Effector memory CD4-positive, alpha-beta T cell (primary cell): ENCODE measurements around the gene MMP15.
"Not testable (repeated sequence)": the region's sequence is repeated elsewhere in the genome, so short reads cannot be mapped to it uniquely, and the experiment has no call there.

Experiments used
- DNase-seq, 3 donors: peaks; one replicate each; pipeline ENCODE4 v3.0.0-alpha.2; 2020
- H3K27ac ChIP-seq: 2 replicates; pipeline ENCODE4 v1.7.0; 2013; ENCODE audit warnings: mild to moderate bottlenecking, low read length, moderate library complexity; ENCODE audit not compliant: insufficient read depth, poor library complexity, severe bottlenecking
- H3K27me3 ChIP-seq: replicated peaks from 2 replicates; pipeline ENCODE4 v1.7.0; 2013; ENCODE audit warnings: mild to moderate bottlenecking, low read length; ENCODE audit not compliant: insufficient read depth, control insufficient read depth, poor library complexity, severe bottlenecking
- H3K36me3 ChIP-seq: 2 replicates; pipeline ENCODE4 v1.7.0; 2013; ENCODE audit warnings: mild to moderate bottlenecking, low read length, moderate library complexity; ENCODE audit not compliant: control insufficient read depth, insufficient read depth
- H3K4me1 ChIP-seq: 2 replicates; pipeline ENCODE4 v1.7.0; 2013; ENCODE audit warnings: low read length, mild to moderate bottlenecking; ENCODE audit not compliant: control insufficient read depth, insufficient read depth, poor library complexity, severe bottlenecking
- H3K4me3 ChIP-seq: 2 replicates; pipeline ENCODE4 v1.7.0; 2013; ENCODE audit warnings: low read length, low read depth, mild to moderate bottlenecking; ENCODE audit not compliant: insufficient read depth, poor library complexity, severe bottlenecking
- H3K9me3 ChIP-seq: 2 replicates; pipeline ENCODE4 v1.7.0; 2013; ENCODE audit warnings: mild to moderate bottlenecking, low read length, moderate library complexity; ENCODE audit not compliant: control insufficient read depth
- total RNA-seq, 3 donors: gene quantifications; one replicate each; lab custom pipeline; 2026; lab: John Stamatoyannopoulos, UW

MMP15 gene
- 1.3 to 1.7 (median 1.6) reads per million in 3 donors for total RNA-seq

- peaks cover 21% of the 10 kb centered on the region for H3K4me1 ChIP-seq
- H3K27me3 ChIP-seq, result no peaks in the 10 kb centered on the region
- H3K4me3 ChIP-seq, result peak within 1 kb of the TSS; percentile 89
- H3K27ac ChIP-seq, result peak within 1 kb of the TSS; percentile 35
- H3K36me3 ChIP-seq, result no peaks in the 10 kb centered on the region
- no peaks in the 10 kb centered on the region for H3K9me3 ChIP-seq
- peak; percentile 35 to 55 (median 50) for DNase-seq
Measured at GRCh38 chr16:58025351-58026138, at the start of gene MMP15. TSS of gene MMP15 (plus strand) at chr16:58025754. CDS start at chr16:58026351, 597 bp downstream.

GRCh38 chr16:57976331-57976796, 49.2 kb upstream of the MMP15 start:
- no peak overlapping the region for H3K4me3 ChIP-seq
- no peaks in the 10 kb centered on the region for H3K9me3 ChIP-seq
- H3K4me1 ChIP-seq, result no peaks in the 10 kb centered on the region
- H3K27ac ChIP-seq, result no peak overlapping the region
- H3K36me3 ChIP-seq, result no peaks in the 10 kb centered on the region
- no peak for DNase-seq
- no peaks in the 10 kb centered on the region for H3K27me3 ChIP-seq

GRCh38 chr16:57977418-57978069, 48.0 kb upstream of the MMP15 start:
- Histone ChIP-seq H3K36me3 (no peaks in the 10 kb centered on the region), H3K9me3 (no peaks in the 10 kb centered on the region), H3K27ac (no peak overlapping the region), H3K4me3 (no peak overlapping the region), H3K27me3 (no peaks in the 10 kb centered on the region), H3K4me1 (no peaks in the 10 kb centered on the region)
- no peak for DNase-seq

GRCh38 chr16:57978070-57978465, 47.5 kb upstream of the MMP15 start:
- not testable (repeated sequence) for H3K9me3 ChIP-seq, H3K27ac ChIP-seq, DNase-seq, H3K4me1 ChIP-seq, H3K4me3 ChIP-seq, H3K36me3 ChIP-seq, H3K27me3 ChIP-seq

GRCh38 chr16:57979006-57979585, 46.5 kb upstream of the MMP15 start:
- Histone ChIP-seq H3K4me3 (no peak overlapping the region), H3K36me3 (no peaks in the 10 kb centered on the region), H3K9me3 (no peaks in the 10 kb centered on the region), H3K27me3 (no peaks in the 10 kb centered on the region), H3K4me1 (peaks cover 2% of the 10 kb centered on the region), H3K27ac (no peak overlapping the region)
- no peak for DNase-seq

- no peak for DNase-seq
- peaks cover 18% of the 10 kb centered on the region for H3K4me1 ChIP-seq
Measured at GRCh38 chr16:57981636-57982035, 43.9 kb upstream of the MMP15 start.

GRCh38 chr16:57982385-57982784, 43.2 kb upstream of the MMP15 start:
- Histone ChIP-seq H3K9me3 (no peaks in the 10 kb centered on the region), H3K27ac (no peak overlapping the region), H3K4me1 (peaks cover 18% of the 10 kb centered on the region), H3K36me3 (no peaks in the 10 kb centered on the region), H3K4me3 (no peak overlapping the region), H3K27me3 (no peaks in the 10 kb centered on the region)
- DNase-seq, result no peak

More at GRCh38 chr16:57981636-57982035, 43.9 kb upstream of the MMP15 start:
- Histone ChIP-seq H3K36me3 (no peaks in the 10 kb centered on the region), H3K4me3 (no peak overlapping the region), H3K9me3 (no peaks in the 10 kb centered on the region), H3K27me3 (no peaks in the 10 kb centered on the region), H3K27ac (no peak overlapping the region)

- H3K9me3 ChIP-seq, result no peaks in the 10 kb centered on the region
- peak; percentile 91 to 94 (median 92) for DNase-seq
- peak overlapping the region; percentile 74 for H3K4me3 ChIP-seq
- peaks cover 18% of the 10 kb centered on the region for H3K4me1 ChIP-seq
- H3K36me3 ChIP-seq, result no peaks in the 10 kb centered on the region
- no peaks in the 10 kb centered on the region for H3K27me3 ChIP-seq
- peak overlapping the region; percentile 57 for H3K27ac ChIP-seq
Measured at GRCh38 chr16:57984443-57985203, 40.9 kb upstream of the MMP15 start.

GRCh38 chr16:57985204-57986181, 40.1 kb upstream of the MMP15 start:
- DNase-seq, result no peak
- Histone ChIP-seq H3K36me3 (no peaks in the 10 kb centered on the region), H3K4me1 (peaks cover 18% of the 10 kb centered on the region), H3K9me3 (no peaks in the 10 kb centered on the region), H3K27ac (peak overlapping the region; percentile 57), H3K4me3 (peak overlapping the region; percentile 74), H3K27me3 (no peaks in the 10 kb centered on the region)
